ENCODE measurements around the gene TIAM2.
"Not testable (repeated sequence)": the region's sequence is repeated elsewhere in the genome, so short reads cannot be mapped to it uniquely, and the experiment has no call there.

TIAM2 gene

DNA sequence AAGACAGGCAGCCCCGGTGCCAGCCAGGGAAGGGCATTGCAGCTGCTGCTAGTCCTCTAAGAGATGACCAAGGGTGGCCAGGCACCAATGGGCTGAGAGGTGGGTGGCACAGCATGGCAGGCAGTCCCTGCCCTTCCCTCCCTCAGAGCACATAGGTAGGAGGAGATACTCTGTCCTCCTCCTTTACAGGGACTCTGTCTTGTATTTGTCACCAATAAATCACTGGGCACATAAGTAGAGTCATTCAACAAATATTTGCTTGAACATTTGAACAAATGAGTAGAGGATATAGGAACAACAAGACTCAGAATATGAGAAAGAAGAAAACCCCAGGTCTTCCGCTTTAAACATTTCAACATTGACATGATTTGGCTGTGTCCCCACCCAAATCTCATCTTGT lies 199.3 kb downstream of the TIAM2 start:
- no peak for DNase-seq (ENCODE audit: low read depth in 2 of 2)

DNA sequence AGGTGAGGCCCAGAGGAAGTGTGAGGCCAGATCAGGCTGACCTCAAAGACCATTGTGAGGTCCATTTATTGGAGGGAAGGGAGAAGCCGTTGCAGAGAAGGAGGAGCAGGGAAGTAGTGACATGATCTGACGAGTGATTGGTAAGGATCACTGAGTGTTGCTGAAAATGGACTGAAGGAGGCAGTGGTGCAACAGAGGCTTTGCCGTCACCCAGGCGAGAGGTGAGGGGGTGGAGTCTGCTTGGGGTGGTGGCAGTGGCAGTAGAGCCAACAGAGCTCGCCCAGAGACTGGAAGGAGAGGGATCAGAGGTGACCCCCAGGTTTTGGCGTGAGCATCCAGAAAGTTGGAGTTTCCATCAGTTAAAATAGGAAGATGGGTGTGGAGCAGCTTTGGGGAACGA lies 200.8 kb downstream of the TIAM2 start:
- no peak for DNase-seq (ENCODE audit: low read depth in 2 of 2)

DNA sequence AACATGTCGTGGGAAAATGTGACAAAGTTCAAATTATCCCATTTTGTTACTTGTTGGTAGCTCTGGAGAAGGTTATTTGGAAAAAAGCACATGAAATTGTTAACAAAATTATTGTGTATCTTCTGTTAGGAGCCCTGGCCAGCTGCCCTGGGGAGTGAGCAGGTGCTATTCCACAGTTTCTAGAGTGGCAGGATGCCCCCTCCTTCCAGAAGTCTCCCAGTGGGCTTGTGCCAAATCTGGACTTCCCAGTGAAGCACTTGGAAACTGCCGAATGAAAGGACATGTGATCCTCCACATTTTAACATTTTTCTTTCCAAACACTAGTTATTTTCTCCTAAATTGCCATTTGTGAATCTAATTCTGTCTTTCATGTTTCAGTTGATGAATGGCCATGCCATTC lies 201.8 kb downstream of the TIAM2 start:
- DNase-seq (ENCODE audit: low read depth in 2 of 2): no peak

DNA sequence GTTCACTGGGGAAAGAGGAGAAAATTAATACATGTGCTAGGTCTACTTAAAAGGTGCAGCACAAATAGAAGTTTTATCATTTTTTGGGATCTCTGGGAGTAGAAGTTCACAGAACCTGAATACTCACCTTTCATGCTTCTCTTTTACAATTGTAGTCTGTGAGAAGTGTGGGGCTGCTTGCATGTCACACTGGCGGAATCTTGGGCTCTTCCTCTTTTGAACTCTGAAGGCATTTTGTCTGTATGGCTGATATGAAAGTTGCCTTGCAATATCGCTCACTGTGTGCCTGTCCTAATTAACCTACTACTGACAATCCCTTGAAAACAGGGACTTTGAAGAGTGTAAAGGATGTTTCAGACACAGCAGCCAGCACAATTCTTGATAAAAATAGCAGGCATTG lies 202.8 kb downstream of the TIAM2 start:
- no peak for DNase-seq (ENCODE audit: low read depth in 2 of 2)

DNA sequence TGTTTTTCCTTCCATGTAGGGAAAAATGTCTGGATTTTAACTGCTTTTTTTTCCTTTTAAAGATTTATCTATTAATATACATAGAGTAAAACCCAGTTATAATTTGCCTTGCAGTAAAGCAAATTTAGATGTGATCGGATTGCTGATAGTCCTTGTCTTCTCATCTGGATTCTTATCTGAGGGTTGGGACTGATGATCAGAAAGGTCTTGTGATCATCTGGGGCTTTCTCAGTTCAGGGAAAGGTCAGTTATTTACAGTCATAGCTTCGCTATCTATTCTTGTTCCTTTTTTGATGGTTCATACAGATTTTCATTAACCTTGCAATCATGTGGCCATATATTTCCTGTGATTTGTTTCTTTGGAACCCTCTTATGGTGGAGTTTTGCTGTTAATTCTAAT lies 204.9 kb downstream of the TIAM2 start:
- no peak for DNase-seq (ENCODE audit: low read depth in 2 of 2)

DNA sequence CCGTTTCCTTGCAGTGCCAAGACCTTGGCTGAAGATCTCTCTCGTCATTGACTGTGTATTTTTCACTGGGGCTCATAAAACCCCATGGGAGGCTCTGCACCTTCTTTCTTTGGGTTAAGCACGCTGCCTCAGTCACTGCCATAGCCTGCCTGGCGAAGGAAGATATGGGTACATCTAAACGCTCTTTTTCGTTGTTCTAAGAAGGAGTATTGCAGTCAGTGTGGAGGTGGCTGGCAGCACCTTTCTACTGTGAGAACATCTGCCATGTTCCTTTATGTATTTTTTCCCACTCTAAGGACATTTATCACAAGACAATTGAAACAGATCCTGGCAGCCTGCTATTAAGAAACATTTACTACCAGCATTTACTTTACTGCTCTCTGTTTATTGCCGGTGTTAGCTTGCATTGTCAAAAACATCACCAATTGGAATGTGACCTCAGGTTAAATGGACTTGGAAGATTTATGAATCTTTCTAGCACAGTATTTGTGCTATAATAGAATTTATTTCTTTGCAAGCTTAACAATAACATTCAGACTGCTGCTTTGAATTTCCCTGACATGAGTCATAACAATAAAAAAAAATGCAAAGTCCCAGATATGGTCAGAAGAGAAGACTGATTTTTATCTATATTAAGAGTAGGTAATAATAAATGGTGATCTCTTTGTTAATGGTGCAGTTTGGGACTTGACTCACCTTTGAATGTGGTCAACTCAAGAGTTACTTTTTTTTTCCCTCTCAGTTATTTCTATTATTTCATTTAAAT lies 206.5 kb downstream of the TIAM2 start:
- peak; percentile 69 to 70 for DNase-seq (ENCODE audit: low read depth in 2 of 2)

DNA sequence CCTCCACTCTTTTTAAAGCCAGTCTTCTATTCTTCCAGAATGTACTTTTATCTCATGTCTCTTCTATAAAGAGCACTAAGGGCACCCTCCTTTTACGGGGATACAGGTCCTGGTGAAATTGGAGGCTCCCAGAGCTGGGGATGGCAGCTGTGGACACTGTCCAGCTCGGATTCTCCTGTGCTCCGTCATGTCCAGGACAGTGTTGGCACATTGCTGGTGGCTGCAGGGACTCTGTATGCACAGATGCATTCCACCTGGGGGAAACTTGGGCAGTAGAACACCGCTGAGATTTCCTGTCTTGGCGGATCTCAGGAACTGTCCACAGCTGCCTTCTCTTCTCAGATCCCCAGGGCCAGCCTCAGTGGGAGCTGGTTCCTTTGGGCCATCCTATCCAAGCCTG lies 212.1 kb downstream of the TIAM2 start:
- no peak for DNase-seq (ENCODE audit: low read depth in 2 of 2)

DNA sequence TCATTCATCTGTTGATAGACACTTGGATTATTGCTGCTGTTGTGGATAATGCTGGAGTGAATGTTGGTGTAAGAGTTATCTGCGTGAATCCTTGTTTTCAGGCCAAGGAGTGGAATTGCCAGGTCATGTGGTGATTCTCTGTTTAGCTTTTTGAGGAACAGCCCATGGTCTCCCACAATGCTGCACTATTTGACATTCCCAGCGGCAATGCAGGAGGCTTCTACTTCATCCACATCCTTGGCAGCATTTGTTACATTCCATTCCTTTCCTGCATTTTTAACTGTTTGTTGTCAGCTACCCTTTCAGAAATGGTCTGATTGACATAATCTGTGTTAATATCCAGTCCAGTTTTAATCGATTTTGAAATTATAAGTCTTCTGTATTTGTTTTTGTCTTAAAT lies 217.0 kb downstream of the TIAM2 start:
- no peak for DNase-seq (ENCODE audit: low read depth in 2 of 2)

DNA sequence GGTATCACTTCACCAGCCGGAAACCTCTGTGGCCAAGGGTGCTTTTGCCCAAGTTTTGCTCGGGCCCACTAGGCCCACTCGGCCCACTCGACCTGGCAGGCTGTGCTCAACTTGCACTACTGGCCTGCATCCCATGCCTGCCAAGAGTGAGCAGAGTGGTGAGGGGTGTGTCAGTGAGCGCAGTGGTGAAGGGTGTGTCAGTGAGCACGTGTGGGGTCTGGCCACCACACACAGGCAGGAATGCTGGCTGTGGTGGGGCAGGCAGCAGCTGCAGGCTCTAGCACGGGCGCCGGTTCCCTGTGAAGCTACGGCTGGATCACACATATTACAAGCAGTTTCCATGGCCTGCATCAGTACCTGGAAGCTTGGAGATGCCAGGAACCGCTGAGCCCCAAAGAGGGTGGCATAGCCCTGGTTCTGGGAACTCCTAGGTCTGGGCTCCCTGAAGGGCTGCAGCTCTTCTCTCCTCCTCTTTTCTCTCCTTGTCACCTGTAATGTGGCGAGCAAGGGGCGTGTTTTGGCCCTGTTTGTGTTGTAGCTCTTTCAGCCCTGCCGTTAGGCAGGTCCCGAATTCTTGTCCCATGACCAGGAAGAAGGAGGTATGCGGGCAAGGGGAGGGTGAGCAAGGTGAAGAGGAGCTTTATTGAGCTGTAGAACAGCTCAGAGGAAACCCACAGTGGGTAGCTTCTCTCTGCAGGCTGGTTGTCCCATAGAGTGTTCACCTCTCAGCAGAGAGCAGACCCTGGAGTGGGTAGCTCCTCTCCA lies 217.7 kb downstream of the TIAM2 start:
- DNase-seq (ENCODE audit: low read depth in 2 of 2): no peak

DNA sequence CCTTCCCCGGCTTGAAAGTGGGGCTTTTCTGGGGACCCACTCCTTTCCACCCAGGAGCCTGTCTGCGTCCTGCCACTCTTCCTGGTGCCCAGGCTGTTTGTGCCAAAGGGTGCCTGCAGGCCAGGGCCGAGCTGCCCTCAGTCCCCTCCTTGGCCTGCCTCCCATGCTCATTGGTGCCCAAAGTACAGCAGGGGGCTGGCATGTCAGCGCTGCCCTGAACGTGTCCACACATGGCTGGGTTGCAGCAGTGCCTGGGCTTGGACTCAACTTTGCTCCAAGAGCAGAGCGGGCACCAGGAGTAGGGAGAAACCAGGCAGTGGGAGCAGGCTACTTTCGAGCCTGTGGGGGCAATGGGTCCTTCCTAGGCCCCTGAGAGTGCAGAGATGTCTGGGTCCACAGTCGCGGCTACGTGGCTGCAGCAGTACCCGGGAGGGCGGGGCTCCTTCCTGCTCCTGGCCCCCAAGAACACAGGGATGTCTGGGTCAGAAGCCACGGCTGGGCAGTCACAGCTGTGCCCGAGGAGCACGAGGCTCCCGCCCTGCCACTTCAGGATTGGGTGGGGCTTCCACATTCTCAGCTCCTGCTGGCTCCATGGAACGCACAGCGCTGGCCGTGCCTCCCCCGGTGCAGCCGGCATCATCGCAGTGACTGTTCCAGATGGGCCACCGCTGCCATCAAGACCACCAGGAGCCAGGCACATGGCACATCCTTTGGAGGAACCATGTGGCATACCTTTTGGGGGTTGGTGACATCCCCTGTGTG lies 218.7 kb downstream of the TIAM2 start:
- DNase-seq (ENCODE audit: low read depth in 2 of 2): no peak

DNA sequence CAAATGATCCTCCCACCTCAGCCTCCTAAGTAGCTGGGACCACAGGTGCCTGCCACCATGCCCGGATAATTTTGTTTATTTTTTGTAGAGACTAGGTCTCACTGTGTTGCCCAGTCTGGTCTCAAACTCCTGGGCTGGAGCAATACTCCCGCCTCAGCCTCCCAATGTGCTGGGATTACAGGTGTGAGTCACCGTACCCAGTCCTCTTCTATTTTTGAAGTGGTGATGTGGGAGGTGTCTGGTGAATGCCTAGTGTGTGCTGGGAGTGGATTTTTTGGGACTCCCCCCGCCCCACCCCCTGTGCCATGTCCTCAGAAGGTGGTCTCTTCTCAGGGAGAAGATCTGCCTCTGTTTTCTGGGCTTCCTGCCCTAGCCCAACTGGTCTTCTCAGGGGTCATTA lies 220.8 kb downstream of the TIAM2 start:
- no peak for DNase-seq (ENCODE audit: low read depth in 2 of 2)

DNA sequence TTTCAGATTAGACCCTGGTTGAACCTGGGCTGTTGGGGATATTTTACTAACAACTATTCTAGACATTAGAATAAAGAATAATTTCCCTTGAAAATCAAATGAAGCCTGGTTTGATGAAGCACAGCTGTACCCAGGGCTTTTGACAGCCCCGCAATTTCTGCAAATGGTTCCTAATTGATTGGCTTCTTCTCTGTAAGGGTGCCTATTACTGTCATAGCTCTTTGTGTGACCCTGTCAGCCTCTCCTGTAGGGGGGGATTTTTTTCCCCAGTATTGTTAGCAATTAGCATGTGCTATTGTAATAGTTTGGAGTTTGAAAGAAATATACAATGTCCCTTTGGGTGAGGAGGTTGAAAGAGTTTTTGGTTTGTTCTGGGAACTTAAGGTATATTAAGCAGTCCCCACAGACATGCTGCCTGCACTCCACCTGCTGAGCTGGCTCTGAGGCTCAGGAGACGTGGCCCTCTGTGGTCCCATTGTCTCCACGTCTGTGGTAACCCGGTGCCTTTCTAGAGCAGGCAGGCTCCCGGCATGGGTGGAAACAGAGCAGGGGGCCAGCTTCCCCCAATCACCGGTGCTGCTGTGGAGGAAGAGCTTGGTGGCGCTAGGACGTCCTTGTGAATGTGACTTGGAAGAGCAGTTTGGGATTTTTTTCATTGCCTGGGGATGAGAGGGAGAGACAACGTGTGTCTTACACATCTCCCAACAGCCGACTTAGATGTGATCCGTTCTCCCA lies 221.4 kb downstream of the TIAM2 start:
- DNase-seq (ENCODE audit: low read depth in 2 of 2): no peak

DNA sequence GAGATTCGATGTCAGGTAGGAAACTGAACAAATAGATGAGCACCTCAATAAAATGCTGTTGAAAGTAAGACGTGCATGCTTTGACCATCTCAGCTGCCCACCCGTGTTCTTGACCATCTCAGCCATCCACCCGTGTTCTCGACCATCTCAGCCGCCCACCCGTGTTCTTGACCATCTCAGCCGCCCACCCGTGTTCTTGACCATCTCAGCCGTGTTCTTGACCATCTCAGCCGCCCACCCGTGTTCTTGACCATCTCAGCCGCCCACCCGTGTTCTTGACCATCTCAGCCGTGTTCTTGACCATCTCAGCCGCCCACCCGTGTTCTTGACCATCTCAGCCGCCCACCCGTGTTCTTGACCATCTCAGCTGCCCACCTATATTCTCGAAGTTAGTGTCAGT lies 223.6 kb downstream of the TIAM2 start:
- DNase-seq (ENCODE audit: low read depth in 2 of 2): not testable (repeated sequence)

DNA sequence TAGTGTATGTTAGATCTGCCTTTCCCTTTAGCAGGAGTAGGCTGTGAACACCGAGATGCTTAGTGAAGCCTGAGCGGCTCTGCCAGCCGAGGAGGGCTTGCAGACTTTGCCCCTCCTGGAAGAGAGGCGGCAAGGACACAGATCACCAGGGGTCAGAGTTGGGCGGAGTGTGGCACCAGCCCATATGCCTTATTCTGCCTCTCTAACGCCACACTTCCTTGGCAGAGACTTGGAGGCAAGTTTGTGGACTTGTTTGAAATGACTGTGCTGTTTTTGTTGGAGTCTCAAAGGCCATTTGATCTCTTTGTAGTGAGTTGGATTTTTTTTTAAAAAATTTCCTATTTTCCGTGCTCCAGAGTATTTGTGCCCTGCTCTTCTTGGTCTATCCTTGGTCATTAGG lies 224.2 kb downstream of the TIAM2 start:
- no peak for DNase-seq (ENCODE audit: low read depth in 2 of 2)

DNA sequence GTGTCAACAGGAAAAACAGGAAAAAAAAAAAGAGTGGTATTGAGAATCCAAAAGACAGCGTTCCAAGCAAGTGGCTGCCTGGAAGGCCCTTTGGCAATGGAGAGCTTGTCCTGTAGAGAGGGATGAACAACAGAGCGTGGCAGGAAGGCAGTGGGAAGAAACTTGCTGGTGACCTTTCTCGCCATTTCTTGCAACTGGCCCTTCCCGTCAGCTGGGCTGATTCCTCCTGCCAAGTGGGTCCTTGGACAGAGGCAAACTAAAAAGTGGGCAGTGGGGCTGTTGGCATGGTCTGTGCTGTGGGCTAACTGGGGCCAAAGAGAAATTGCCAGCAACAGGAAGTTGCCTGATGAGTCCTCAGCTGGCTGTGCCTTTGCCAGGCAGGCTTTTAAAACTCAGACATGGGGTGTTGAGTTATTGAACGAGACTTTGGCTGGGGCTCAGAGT lies 224.8 kb downstream of the TIAM2 start:
- no peak for DNase-seq (ENCODE audit: low read depth in 2 of 2)

DNA sequence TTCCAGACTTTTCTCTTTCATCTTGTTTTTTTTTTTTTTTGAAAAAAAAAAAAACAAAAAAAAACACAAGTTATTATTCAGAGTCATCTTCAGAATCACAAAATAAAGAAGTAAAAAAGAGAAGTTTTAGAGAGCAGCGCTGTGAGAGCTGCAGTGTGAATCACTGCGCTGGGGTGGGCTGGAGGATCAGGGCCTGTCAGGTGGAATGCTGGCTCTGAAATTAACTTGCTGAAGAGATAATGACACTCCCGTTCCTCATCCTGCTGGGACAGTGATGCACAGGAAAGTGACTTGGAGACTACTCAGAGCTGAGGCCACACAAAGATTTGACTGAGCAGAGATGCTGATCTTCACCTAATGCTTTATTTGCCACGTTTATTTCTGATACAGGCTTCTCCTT lies 226.0 kb downstream of the TIAM2 start:
- DNase-seq (ENCODE audit: low read depth in 2 of 2): no peak

DNA sequence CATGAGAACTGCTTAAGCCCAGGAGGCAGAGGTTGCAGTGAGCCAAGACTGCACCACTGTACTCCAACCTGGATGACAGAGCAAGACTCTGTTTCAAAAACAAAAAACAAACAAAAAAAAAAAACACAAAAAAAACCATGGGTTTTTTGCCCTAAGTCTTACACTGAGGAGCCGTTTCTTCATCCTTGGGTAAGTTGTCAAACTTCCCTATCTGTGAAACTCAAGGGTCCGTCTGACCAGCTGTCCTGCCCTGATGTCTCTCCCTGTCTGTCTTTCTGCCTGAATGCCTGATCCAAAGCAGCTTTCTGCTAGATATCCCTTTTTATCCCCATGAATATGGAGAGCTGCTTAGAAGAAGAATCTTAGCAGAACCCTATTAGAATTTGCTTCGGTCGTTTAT lies 227.4 kb downstream of the TIAM2 start:
- DNase-seq (ENCODE audit: low read depth in 2 of 2): no peak

DNA sequence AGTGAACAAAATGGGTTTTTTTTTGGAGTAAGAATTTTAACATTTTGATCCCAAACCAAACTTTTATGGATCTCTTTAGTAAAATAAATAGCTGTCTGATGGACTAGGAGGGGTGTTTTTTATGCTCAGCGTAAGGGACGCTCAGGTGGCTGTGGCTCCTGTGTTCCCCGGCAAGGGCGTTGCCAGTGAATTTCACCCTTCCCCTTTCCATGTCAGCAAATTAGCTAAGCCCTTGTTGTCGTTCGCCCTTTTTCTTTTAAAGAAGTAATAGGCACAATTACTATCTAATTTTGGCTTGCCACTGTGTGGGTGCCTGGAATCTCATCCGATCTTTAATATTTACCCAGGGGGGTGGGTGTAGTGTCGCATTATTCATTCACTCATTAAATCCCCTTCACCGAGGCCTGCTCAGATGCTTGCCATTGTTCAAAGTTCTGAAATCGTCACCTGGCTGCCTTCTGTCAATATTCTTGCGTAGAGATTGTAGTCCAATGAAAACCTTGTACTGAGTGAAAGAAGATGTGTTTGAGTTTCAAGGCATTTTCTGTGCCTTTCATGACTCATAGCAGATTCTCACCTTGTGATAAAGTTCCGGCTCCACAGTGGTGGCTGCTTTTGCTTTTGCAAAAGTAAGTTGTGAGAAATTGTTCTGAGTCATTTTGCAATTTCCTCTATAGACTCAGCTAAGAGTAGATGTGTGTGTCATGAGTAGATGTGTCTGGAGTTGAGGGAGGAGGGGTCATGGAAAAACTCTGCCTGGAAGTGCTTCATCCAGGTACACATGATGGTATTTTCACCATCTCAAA lies 228.7 kb downstream of the TIAM2 start:
- DNase-seq (ENCODE audit: low read depth in 2 of 2): peak; percentile 49 to 52

DNA sequence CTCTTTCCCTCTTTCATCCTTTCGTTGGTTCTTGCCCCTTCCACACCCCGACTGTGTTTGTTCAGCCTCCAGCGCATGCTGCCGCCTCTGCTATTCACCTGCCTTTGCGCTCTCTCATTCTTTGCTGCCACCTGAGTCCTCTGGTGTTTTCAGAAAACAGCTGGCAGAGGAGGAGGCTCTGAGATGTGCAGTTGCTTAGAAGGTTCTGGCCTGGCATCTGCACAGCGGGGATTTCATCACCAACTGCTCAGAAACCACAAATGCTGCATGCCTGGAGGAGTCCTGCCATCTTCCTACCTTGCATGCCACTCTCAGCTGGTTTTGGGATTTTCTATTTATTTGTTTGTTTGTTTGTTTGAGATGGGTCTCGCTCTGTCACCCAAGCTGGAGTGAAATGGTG lies 229.5 kb downstream of the TIAM2 start:
- no peak for DNase-seq (ENCODE audit: low read depth in 2 of 2)

DNA sequence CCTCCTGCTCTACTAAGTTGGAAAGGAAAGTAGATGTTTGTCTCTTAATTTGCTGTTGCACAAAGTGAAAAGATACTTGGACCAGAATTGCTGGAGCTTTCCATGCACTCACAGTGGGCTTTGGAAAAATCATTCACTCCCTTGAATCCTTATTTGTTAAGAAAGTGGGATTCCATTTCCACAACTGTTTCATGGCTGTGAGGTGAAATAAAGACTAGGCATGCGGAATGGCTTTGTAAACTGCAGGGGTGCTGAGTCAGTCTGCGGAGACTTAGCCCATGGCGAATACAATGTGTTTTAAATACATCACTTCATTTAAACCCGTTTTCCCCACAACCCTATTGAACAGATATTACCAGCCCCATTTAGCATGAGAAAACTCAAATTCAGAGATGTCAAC lies 231.9 kb downstream of the TIAM2 start:
- DNase-seq (ENCODE audit: low read depth in 2 of 2): no peak

DNA sequence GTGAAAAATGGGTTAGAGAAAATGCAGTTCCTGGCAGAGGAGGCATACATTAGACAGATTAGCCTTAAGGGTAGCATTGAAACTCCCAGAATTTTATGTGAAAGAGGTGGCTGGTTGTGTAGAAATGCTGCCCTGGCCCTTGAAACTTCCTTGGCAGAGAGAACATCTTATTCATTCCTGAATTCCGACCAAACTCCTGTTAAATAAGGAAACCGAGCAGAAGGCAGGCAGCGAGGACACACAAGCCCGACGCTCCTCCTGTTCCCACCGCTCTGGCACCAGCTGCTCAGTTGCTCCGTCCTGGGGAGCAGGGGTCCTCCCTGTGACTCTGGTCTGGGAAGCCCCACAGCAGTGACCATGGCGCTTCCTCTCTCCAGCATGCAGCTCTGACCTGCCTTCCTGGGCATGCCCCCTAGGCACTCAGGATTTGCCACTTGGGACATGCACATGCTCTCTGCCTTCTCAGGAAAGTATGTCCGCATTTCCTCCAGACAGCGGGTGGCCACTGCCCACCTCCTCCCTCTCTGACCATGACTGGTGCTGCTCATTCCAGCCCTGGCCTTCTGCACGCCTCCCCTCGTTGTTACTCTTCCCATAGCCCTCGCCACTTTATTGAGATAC lies 233.5 kb downstream of the TIAM2 start:
- DNase-seq (ENCODE audit: low read depth in 2 of 2): no peak
